HG03469 (cell line): ENCODE data around the gene RAB5IF.
"Not testable (repeated sequence)": the region's sequence is repeated elsewhere in the genome, so short reads cannot be mapped to it uniquely, and the experiment has no call there.

Experiments
- ATAC-seq: cut with Tn5 transposase; IDR thresholded peaks from one replicate; pipeline ENCODE4 v1.9.1; 2021; ENCODE audit warnings: mild to moderate bottlenecking, moderate library complexity, moderate number of reproducible peaks; ENCODE audit not compliant: unreplicated experiment

The RAB5IF gene

DNA sequence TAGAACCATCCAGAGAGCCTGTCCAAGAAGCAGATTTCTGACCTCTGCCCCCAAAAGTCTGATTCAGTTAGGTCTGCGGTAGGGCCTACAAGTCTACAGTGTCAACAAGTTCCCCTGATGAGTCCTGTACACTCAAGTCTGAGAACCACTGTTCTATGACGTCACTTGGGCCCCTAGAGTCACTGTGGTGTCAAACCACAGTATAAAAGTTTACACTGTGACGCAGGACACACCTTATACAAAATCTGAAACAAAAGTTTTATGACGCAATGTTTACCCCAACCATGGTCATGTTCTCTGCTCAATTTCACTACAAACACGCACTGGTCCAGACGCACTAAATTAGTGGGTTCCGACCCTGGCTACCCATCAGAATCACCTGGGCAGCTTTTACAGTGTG, 22.5 kb downstream of the RAB5IF start:
- no peak for ATAC-seq

DNA sequence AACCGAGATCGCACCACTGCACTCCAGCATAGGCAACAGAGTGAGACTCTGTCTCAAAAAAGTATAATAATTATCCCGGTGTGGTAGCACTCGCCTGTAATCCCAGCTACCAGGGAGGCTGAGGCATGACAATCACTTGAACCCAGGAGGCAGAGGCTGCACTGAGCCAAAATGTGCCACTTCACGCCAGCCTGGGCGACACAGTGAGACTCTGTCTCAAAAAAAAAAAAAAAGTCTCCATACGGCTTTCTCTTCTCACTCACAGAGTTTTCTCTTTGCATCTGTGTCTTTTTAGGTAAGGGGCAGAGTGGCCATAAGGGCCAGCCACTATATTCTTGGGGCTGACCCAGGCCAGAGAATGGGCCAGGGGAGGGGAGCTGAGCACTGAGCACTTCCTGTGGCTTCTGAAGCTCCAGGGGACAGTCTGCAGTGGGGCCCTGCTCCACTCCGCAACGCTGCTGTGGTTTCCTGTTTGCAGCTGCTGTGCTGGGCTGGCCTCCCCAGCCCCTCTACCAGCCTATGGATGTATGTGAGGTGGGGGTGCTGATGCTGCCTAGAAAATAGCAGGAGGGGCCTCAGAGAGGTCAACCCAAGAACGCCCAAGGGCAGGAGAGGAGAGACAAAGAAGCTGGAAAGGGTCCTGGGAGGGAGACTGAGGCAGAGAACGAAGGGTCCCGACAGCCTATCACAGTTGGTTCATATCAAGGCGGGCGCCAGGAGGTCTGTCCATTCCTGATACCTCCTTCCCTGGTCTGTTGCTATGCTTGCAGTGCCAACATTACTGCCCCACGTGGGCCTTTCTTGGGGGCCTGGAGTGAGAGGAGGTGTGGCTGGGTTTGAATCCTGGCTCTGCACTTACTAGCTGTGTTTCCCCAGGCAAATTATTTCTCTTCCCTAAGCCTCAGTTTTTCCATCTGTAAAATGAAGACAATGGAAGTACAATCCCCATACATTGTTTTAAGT, 24.4 kb downstream of the RAB5IF start:
- no peak for ATAC-seq

DNA sequence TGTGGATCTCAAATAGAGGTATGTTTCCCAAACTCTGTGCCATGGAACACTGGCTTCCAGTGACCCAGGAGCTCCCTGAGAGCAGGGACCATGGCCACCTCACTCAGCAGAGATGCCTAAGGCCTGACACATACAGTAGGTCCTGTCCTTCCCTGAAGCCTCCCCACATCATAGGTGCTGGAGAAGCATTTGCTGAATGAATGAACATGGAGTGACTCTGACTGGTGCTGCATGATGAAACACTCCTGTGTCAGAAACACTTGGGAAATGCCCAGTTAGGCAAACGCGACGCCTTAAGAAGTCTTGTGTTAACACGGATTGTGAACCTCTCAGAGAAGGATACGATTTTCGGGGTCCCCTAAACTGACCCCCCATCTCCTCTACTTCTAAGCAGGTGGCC, 26.1 kb downstream of the RAB5IF start:
- ATAC-seq: no peak

DNA sequence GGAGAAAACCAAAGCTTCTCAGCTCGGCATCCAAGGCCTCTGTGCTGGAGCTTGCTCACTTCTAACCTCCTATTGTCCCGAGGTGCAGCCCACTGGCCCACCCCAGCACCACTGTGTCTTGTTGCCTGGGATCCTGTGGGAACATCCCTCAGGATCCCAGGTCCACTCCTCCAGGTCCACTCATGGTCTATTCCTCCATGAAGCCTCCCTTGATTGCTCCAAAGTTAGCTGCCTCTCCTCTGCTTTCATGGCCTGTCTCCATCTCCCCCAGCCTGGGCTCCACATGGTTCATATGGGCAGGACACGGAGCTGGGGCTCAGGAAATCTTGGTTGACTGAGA, 26.5 kb downstream of the RAB5IF start:
- no peak for ATAC-seq

DNA sequence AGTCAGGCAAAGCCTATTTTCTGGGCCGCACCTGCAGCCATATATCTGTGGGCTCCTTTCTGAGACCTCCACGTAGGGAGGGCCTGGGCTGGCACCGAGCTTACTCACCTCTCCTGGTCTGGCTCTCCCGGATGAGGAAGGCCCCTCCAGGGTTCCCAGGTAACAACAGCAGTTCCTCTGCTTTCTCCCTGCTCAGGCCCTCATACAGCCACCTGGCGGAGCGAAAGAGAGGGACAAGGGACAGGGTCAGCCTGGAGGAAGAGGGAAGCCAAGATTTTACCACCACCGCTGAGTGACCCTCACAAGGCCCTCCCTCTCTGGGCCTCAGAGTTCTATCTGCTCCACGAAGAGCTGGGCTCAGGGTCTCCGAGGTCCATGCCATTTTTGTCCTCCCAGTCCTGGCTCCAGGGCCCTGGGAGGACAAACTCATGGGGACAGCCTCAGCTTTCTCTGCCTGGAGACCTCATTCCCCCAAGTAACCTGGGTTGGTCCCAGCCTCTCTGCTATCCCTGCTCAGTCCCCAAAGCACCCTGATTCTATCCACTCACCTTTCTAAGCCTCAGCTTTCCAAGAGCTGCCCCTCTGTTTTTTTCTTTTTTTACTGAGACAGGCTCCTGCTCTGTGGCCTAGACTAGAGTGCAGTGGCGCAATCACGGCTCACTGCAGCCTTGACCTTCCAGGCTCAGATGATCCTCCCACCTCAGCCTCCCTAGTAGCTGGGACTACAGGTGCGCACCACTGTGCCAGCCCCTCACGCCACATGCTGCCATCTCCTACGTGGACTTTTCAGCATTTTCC, 27.1 kb downstream of the RAB5IF start:
- no peak for ATAC-seq

DNA sequence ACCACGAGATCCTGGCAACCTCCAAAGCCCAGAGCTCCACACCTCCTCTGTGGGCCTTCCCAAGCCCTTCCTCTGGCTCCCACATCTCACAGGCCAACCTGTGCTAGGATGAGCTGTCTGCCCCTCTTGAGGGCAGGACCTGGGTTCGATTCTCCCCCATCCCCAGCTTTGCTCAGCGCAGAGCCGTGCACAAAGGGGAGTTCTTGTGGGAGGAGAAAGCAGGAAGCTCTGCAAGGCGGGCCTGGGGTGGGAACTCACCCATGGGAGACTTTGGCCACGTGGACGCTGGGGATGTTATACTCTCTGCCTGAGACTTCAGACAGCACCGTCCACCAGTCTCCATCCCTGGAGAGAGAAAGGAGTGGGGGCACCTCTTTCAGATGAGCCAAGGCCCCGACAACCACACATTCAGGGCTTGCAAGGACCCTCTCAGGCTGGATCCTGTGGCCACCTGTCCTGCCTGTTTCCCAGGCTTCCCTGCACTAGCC, 27.8 kb downstream of the RAB5IF start:
- no peak for ATAC-seq

DNA sequence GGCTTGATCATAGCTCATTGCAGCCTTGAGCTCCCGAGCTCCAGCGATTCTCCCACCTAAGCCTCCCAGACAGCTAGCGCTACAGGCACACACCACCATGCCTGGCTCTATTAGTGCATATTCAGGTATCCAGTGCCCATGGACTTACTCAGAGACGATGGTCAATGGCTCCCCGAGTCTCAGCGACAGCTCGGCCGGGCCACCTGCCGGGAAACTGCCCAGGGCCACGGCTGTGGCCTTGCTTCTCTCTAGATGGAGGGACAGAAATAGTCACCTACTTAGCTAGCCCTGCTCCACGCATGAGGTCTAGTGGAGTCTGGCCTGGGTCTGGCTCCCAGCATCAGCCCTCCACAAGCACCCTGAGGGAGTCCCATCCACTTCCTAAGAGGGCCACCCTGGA, 28.8 kb downstream of the RAB5IF start:
- ATAC-seq: no peak

DNA sequence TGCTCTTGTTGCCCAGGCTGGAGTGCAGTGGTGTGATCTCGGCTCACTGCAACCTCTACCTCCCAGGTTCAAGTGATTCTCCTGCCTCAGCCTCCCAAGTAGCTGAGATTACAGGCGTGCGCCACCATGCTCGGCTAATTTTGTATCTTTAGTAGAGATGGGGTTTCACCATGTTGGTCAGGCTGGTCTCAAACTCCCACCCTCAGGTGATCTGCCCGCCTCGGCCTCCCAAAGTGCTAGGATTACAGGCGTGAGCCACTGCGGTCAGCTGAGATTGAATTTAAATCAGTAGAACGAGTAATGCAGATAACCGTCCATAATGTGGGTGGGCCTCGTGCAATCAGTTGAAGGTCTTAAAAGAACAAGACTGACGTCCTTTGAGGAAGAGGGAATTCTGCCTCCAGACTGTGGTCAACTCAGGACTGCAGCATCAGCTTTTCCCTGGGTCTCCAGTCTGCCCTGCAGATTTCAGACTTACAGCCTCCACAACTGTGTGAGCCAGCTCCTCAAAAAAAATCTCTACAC, 33.4 kb downstream of the RAB5IF start:
- not testable (repeated sequence) for ATAC-seq

DNA sequence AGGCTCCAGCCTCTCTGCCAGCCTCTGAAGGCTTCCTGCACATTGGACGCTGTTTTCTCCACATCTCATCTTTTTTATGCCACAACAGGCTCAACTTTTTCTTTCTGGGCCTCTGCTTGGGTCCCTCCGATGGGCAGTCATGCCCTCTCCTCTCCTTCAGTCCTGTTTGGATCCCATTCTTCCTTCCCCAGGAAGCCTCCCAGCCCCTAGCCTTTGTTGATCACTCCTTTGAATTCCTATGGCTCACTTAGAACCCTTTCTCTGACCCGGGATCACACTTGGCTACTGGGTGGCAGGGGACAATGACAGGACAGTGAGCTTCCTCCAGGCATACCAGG, 35.9 kb downstream of the RAB5IF start:
- ATAC-seq: no peak

DNA sequence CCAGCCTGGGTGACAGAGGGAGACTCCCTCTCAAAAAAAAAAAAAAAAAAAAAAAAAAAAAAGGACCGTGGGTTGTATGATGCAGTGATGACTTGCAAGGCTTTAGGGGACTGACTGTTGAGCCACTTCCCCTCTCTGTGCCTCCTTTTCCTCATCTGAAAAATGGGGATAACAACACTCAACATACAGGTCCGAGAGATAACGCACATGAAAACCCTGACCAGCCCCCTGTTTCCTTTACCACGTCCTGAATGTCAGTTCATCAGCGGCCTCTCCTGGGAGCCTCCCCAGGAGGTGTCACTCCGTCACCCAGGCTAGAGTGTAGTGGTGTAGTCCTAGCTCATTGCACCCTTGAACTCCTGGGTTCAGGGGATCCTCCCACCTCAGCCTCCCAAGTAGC, 36.6 kb downstream of the RAB5IF start:
- no peak for ATAC-seq

DNA sequence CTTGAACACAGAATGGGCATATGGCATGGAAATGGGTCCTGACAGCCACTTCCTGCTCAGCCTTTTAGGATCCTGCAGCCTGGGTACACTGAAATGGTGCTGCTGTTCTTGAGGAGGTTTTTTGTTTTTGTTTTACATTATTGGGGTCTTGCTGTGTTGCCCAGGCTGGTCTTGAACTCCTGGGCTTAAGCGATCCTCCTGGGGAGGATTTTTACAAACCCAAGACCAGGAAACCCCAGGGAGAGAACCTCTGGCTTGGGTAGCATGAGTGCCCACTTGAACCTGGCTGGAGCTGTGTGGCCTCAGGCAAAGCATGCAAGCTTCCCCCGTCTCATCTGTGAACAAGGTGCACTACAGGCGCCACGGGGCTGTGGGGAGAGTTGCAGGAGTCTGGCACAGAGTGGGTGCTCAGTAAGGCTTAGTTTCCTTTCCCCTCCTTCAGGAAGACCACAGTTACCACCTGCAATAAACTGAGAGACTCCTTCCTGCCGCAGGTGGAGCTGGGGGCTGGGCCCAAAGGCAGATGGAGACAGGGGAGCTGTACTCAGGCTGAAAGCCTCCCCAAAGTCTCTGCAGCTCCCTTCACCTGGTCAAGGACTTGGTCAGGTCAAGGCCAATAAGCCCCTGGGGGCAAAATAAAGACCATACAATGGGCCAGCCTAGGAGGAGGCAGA, 38.6 kb downstream of the RAB5IF start:
- ATAC-seq: no peak

DNA sequence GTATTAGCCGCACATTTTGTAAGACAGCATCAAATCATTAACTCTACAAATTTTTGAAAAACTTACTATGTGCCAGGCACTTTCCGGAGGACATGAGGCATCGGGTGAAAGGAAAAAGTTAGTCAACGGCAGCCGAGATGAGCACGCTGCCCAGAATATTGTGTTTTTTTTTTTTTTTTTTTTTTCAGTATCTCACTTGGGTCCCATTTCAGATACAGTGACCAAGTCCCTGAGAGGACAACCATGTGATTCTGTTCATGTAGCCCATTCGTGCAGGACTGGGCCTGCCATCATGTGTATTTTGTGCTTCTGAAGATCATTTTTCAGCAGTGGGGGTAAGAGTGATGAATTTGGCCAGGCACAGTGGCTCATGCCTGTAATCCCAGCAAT, 39.1 kb downstream of the RAB5IF start:
- ATAC-seq: no peak

DNA sequence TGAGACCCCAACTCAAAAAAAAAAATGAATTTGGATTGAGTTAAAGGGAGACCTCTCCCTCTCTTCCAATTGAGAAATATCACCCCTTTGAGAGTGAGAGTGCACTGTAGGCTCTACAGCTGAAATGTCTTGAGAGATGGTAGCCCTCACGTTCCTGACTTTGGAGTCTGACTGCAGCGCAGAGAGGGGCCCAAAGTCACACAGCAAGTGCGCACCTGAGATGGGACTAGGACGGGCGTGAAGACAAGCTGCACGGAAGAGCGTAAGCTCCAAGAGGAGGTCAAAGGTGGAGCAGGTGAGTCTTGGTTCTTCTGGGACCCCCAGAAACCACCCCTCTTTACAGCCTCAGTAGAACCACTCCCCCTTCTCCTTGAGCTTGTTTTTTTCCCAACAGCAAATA, 39.8 kb downstream of the RAB5IF start:
- no peak for ATAC-seq

DNA sequence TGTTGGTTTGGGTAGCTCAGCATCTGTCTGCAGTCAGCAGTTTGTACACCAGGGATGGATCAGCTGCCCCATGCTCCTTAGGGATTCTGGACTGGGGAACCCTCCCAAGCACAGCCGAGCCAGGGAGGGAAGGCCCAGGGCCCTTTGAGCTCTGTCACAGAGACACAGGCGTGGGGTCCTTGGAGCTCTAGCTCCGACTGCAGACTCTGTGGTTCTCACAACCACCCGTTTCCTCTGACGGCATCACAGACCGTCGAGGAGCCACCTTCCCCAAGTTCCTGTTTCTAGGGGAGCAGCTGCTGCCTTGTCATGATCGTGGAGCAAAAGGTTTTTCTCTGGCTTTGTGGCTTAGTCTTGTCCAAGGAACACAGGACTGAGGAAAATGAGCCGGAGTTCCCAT, 40.4 kb downstream of the RAB5IF start, which contains the start of gene SLA2:
Gene SLA2, minus strand, starts transcription at position 199 of the 400 bp plus-strand sequence. CDS start 4,861 bp downstream, outside the sequence.
- ATAC-seq: no peak

DNA sequence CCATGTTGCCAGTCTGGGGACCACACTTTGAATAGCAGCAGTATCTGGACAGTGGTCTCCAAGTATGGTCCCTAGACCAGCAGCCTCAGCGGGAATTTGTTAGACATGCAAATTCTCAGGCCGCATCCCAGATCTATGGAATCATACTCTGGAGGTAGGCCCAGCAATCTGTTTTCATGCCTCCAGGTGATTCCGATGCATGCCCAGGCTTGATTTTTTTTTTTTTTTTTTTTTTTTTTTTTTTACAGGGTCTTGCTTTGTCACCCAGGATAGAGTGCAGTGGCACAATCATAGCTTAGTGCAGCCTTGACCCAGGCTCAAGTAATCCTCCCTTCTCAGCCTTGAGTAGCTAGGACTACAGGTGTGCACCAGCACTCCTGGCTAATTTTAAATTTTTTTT, 41.1 kb downstream of the RAB5IF start:
- ATAC-seq: no peak

DNA sequence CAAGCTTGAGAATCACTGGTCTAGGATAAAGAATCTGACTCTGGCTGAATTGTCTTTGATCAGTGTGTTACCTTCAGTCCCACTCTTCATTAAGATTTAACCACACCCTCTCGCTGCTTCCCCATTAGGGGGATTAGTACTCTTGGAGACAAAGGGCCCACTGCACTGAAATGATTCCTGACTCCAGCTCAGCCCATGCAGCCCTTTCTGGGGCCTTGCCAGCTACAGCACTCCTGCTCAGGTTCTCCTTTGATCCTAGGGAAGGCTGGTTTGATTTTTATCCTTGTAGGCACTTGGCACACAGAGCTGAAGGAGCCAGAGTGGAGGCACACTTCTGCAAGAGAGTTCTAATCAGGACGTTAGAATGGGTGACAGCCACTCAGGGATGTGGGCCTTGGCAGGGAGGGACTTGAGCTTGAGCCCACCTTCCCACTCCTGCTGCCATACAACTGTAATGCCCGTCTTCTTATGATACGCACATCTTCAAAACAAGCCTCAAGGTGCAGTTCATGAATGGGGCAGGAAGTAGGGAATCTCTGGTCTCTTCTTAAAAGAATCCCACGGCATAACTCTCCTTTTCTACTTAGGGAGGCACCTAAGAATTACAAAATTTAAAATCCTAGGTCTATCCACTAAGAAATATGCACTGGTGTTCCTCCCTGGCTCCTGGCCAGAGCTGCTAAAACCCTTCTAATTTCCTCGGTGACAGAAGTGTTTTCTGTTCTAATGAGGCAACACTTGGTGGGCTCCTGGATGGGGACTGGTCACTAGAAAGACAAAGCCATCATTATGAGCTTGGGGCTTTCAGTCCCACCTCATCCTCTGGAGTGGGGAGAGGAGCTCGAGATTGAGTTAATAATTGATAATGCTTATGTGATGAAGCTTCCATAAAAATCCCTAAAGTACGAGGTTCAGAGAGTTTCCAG, 41.9 kb downstream of the RAB5IF start:
- no peak for ATAC-seq

DNA sequence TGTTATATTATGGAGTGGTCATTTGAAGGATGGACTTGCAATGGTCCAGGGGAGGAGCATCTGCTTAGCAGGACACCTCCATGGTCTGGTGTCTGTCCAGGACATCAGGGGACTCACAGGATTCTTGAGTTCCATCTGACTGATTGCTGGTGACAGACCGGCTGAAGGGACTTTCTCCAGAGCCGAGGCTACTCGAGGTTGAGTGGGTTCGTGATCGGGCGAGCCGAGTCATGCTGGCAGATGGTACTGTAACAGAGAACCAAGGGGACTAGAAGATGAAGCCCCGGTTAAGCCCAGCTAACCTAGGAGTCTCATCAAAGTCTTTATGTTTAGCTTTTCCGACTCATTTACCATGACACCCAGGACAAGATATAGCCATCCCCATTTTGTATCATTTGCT, 47.9 kb downstream of the RAB5IF start:
- ATAC-seq: no peak

DNA sequence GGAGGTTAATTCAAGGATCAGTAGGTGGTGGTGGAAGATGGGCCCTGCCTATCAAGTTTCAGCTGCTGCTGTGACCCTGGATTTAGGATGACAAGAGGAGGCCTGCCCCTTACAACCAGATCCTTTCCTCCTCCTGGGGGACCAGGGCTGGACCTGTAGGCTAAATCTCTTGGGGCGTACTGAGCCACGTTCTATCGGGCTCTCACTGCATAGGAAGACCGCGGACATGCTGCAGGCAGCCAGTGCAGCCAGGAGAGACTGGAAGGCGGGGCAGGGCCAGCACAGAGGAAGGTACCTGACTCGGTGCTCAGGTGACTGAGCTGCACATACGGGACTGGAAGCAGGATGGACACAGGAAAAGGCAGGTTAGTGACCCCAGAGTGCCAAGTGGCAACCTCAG, 48.9 kb downstream of the RAB5IF start:
- no peak for ATAC-seq

DNA sequence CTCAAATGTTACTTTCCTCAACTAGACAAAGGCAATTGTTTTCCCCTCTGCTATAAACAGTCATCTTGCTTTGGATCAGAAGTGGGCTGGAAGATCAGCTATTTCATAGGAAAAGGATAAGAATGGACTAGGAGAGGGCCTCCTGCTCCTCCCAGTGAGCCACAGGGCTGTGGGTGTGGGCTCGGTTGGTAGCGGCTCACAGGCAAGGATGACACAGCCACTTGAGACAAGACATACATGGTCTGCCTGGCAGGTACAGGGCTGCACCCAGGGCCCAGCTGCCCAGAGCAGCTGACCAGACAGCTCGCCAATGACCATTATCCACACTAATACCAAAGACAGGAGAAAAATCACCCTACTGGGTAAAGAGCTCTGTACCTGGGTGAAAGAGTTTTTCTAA, 49.4 kb downstream of the RAB5IF start:
- ATAC-seq: no peak

DNA sequence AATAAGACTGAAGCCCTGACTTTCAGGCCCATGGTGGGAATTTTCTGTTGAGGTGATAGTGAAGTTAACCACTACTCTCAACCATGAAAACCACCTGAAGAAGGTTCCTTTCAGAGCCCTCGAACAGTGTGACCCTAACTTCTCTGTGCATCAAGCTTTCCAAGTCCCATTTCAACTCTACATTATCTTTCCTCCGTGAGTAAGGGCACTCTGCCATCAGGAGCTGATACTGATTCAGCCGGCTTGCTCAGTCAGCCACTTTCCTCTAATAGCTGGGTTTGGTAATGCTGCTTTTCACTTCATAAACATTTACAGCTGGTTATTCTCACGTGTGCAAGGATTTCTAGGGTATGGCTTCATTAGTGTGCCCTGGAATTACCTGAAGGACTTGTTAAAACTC, 51.2 kb downstream of the RAB5IF start:
- ATAC-seq: no peak
